HL-60/S4 treated with retinoic acid at 250 ng/mL for 4 days and 3 days (cell line): ENCODE measurements around the gene FOXP2.
"Not testable (repeated sequence)": the region's sequence is repeated elsewhere in the genome, so short reads cannot be mapped to it uniquely, and the experiment has no call there.

ENCODE experiments used
- in situ Hi-C: fragments of 300-500 bp; cut with MboI; formaldehyde crosslinking; loops from 2 replicates; pipeline ENCODE4 v1.7.0; 2022; ENCODE audit warnings: low sequenced_read_pairs

The FOXP2 gene

GRCh38 chr7:114575098-114575497, 160.5 kb downstream of the FOXP2 start:
- in situ Hi-C loops = no loop called here

DNA sequence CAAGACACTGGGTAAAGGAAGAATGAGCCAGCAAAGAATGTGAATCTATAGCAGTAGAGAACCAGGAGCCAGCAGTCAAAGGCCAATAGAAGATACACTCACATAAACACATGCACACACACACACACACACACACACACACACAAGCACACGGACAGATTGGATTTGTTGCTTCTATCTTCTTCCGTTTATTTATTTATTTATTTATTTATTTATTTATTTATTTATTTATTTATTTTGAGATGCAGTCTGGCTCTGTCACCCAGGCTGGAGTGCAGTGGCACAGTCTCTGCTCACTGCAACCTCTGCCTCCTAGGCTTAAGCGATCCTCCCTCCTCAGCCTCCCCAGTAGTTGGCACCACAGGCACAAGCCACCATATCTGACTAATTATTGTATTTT, 166.3 kb downstream of the FOXP2 start:
- in situ Hi-C loops = not testable (repeated sequence)

DNA sequence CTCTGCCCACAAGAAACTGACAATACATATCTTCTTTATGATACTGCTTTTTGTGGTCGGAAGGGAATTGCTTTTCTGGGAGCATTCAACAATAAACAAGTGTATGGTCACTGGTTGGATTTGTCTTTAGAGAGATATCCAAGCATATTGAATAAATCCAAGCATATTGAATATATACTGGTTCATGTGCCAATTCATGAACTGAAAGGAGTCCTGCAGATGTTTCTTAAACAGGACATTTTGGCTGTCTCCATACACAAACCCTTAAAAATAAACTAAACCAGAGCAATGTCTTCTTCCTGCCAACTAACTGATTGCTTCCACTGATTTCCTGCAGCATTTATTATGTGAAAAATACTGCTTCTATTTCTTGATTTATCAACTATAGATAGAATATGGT, 173.9 kb downstream of the FOXP2 start:
- in situ Hi-C loops = no loop called here

DNA sequence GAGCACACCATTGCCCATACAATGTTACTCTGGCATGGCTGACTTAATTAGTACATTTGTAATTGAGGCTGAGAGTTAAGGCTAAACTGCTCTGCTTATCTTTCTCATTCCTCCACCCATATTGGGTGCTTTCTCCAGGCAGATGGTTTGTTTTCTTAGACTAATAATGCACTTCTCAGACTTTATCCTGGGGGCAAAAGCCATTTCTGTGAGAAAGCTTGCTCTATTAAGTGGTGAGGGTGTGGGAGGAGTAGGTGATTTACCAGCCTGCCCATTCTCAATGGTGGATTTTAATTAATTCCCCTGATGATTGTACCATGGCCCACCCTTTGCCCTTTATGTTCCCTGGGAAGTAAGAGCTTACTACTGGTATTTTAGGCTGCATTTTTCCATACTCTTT, 174.8 kb downstream of the FOXP2 start:
- in situ Hi-C loops = no loop called here

- in situ Hi-C loops = no loop called here
Observed at GRCh38 chr7:114590298-114590697, 175.7 kb downstream of the FOXP2 start.

GRCh38 chr7:114598946-114599345, 184.3 kb downstream of the FOXP2 start:
- in situ Hi-C loops = no loop called here

DNA sequence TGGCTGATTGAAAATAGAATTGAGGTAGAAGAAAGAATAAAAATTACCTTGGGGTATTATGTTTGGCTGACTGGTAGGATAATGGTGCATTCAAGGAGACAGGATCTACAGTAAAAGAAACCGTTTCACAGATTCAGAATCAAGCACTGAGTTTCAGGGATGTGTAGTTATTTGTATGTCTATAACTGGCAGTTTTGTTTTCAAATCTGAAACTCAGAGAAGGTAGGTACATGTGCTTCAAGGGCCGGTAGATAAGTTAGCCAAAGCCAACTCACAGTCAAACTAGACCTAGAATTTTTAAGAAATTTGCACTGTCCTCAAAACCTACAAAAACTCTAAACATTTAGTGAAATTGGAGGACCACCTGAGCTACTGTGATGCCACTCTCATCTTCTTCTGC, 191.5 kb downstream of the FOXP2 start:
- in situ Hi-C loops = no loop called here

DNA sequence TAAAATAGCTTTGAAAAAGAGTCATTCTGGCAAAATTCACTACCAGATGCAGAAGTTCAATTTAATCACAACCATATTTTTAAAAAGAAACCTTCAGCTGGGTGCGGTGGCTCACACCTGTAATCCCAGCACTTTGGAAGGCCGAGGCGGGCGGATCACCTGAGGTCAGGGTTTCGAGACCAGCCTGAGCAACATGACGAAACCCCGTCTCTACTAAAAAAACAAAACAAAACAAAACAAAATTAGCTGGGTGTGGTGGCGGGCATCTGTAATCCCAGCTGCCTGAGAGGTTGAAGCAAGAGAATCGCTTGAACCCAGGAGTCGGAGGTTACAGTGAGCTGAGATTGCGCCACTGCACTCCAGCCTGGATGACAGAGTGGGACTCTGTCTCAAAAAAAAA, 194.2 kb downstream of the FOXP2 start:
- in situ Hi-C loops = not testable (repeated sequence)

DNA sequence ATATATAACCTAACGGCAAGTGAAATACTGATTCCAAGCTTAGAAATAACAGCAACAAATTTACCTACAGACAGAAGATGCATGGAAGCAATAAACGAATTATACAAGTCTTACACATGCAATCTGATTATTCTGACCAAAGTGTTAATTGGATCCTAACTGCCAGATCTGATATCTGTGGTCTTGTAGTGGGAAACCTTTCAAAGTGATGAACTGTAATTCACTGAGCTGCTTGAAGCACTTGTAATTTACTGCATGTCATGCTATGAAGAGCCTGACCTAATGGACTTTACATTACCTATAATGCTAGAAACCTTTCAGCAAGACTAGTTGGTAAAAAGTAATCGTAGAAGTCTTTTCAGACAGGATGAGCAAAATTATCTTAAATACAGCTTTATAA, 205.6 kb downstream of the FOXP2 start:
- in situ Hi-C loops = no loop called here

- in situ Hi-C loops = no loop called here
Observed at GRCh38 chr7:114622221-114622620, 207.6 kb downstream of the FOXP2 start.

DNA sequence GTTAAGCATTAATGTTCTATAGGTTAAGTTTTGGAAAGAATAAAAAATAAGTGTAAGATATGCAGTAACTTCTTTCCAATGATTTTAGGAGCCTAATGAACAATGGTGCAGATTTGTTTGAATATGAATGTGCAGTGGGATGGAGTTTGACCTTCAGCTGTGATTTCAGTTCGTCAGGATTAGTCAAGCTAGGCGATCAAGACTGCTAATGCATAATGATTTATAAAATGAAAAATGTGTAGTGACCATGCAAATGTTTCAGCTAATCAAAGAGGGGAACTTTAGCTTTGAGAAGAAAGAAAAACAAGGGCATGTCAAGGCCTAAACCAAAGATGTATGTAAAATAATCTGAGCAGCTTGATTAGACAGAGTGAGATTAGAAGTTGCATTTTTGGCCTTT, 208.5 kb downstream of the FOXP2 start:
- in situ Hi-C loops = no loop called here

- in situ Hi-C loops = no loop called here
Observed at GRCh38 chr7:114627231-114627630, 212.6 kb downstream of the FOXP2 start.

- in situ Hi-C loops = no loop called here
Observed at GRCh38 chr7:114628362-114628761, 213.7 kb downstream of the FOXP2 start.

DNA sequence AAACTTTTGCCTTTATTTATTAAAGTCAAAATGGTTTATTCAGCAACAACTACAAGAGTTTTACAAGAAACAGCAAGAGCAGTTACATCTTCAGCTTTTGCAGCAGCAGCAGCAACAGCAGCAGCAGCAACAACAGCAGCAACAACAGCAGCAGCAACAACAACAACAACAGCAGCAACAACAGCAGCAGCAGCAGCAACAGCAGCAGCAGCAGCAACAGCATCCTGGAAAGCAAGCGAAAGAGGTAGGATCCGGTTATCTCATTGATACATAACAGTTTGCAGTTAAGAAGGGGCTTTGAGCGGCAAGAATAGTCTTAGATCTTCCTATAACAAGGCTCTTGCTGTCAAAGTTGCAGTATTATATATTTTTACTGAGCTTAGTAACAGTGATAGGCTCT, 215.1 kb downstream of the FOXP2 start:
- in situ Hi-C loops = no loop called here

DNA sequence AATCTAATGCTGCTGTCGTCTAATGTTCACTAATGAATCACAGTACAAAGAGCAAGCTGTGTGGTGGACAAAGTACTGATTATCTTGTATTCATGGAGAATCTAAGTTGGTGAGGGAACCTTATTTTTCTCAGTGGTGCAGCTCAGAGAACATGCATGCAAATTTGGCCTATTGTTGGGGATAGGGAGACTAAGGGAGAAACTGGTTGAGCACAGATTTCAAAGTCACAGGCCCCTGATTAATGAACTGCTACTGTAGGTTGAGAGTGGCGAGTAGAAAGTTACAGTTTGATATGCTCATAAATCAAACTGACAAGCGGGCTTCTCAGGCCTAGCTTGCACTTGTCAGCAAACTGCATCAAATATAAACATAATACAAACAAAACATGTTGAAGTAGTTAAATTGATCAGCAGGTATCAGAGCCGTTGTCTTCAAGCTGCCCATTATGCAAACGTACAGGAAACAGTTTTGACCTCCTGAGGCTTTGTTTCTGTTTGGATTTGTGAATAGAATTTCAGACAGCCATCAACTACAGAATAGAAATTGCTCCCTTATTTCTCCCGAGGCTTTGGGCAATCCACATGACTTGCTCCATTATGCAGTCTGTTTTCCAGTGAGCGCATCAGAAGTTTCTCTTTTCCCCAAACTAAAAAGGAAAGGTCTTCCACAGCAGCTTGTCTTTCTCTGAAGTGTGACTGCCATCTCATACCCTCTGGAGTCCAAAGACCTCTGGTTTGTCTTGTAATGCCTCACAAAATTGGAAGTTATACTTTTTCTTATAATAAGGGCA, 215.8 kb downstream of the FOXP2 start:
- in situ Hi-C loops = no loop called here

DNA sequence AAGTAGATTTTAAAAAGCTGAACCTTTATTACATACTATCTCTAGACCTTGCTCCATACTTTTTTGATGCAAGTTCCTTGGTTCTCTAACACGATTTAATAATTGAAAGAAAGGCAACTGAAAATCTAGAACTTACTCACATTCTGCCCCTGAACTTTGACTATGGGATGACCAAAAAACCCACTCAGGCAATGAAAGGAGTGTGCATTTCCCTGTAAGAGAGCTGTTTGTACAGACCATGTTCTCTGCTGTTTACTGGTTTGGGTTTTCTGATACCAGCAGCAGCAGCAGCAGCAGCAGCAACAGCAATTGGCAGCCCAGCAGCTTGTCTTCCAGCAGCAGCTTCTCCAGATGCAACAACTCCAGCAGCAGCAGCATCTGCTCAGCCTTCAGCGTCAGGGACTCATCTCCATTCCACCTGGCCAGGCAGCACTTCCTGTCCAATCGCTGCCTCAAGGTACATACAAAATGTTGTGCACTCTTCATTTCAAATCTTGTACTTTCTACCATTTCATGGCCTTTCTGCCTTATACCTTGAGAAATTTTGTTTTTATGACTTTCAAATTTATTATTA, 216.7 kb downstream of the FOXP2 start:
- in situ Hi-C loops = no loop called here

DNA sequence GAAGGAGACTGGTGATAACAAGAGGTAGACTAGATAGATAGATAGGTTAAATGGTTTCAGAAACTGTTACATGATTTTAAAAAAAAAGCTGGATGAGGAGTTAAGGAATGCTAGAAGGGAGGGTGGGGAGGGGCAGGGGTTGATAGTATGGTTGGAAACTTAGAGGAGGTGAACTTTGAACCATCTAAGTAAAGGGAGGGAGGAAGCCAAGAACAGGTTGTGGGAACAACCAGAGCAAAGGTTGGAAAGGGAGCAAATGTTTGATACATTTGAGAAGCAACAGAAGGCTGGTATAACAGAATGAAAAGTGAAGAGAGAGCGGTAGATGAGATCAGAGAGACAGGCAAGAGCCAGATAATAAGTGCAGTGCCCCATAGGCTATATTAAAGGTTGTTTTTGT, 224.8 kb downstream of the FOXP2 start:
- in situ Hi-C loops = no loop called here

GRCh38 chr7:114644455-114644854, 229.8 kb downstream of the FOXP2 start:
- in situ Hi-C loops = no loop called here

GRCh38 chr7:114645451-114645850, 230.8 kb downstream of the FOXP2 start:
- in situ Hi-C loops = no loop called here

- in situ Hi-C loops = no loop called here
Observed at GRCh38 chr7:114647518-114647917, 232.9 kb downstream of the FOXP2 start.

GRCh38 chr7:114648117-114648516, 233.5 kb downstream of the FOXP2 start:
- in situ Hi-C loops = no loop called here

GRCh38 chr7:114648680-114649079, 234.1 kb downstream of the FOXP2 start:
- in situ Hi-C loops = no loop called here

GRCh38 chr7:114649689-114650088, 235.1 kb downstream of the FOXP2 start:
- in situ Hi-C loops = no loop called here
